GM20000 (cell line): ENCODE measurements around the gene CEP55.

Source experiments
- DNase-seq: peaks from one replicate; pipeline ENCODE4 v3.0.0; 2012; ENCODE audit warnings: low spot score
- CTCF ChIP-seq: IDR thresholded peaks from 2 replicates; pipeline ENCODE4 v1.5.1; 2012; ENCODE audit warnings: mild to moderate bottlenecking, control low read depth; ENCODE audit errors: extremely low read depth, missing control alignments

CEP55 gene

GRCh38 chr10:93469454-93469853, 27.0 kb upstream of the CEP55 start:
- no peak for DNase-seq
- no peak for TF ChIP-seq CTCF

- TF ChIP-seq CTCF: no peak
Observed at GRCh38 chr10:93471110-93471651, 25.2 kb upstream of the CEP55 start.

GRCh38 chr10:93473161-93473560, 23.3 kb upstream of the CEP55 start:
- TF ChIP-seq CTCF: no peak

More at GRCh38 chr10:93471110-93471651, 25.2 kb upstream of the CEP55 start:
- no peak for DNase-seq

GRCh38 chr10:93473804-93474472, 22.5 kb upstream of the CEP55 start:
- no peak for DNase-seq
- TF ChIP-seq CTCF: no peak

More at GRCh38 chr10:93473161-93473560, 23.3 kb upstream of the CEP55 start:
- DNase-seq: no peak

- no peak for TF ChIP-seq CTCF
- no peak for DNase-seq
Observed at GRCh38 chr10:93475227-93475626, 21.2 kb upstream of the CEP55 start.

- DNase-seq: no peak
- TF ChIP-seq CTCF: no peak
Observed at GRCh38 chr10:93475871-93476270, 20.5 kb upstream of the CEP55 start.

GRCh38 chr10:93476756-93477155, 19.7 kb upstream of the CEP55 start:
- no peak for TF ChIP-seq CTCF
- DNase-seq: no peak
